HG03064 (cell line): ENCODE results near the gene TNFSF10.

Experiments used
- ATAC-seq: cut with Tn5 transposase; IDR thresholded peaks from one replicate; pipeline ENCODE4 v1.9.1; 2021; ENCODE audit warnings: low read depth; ENCODE audit not compliant: unreplicated experiment

The TNFSF10 gene

GRCh38 chr3:172464306-172464705 is 58.9 kb downstream of the TNFSF10 start:
- ATAC-seq: no peak

GRCh38 chr3:172461530-172462138 is 61.6 kb downstream of the TNFSF10 start:
- no peak for ATAC-seq

GRCh38 chr3:172456404-172456803 is 66.8 kb downstream of the TNFSF10 start:
- no peak for ATAC-seq
